Fibroblast of lung (primary cell): ENCODE results near the gene LRRC3C. TPM values are rescaled to one million over a fixed set of nuclear protein-coding genes. Genes with fewer than 3 reads are reported as not detected.

Source experiments
- DNase-seq, 2 donors: peaks; one replicate each; pipeline versions ENCODE4 v3.0.0 to v3.0.0-alpha.2; 2010; ENCODE audit warnings: low read depth in 2 of 2
- H2AFZ ChIP-seq: 2 replicates; pipeline ENCODE4 v1.5.1; 2012; ENCODE audit warnings: low read length, control low read depth, inconsistent platforms
- H3K27ac ChIP-seq: 2 replicates; pipeline ENCODE4 v1.5.1; 2011; ENCODE audit warnings: low read length, control low read depth; ENCODE audit not compliant: insufficient read depth
- H3K27me3 ChIP-seq: 2 replicates; pipeline ENCODE4 v1.5.1; 2011; ENCODE audit warnings: mild to moderate bottlenecking, low read length; ENCODE audit not compliant: control insufficient read depth, insufficient read depth
- H3K36me3 ChIP-seq: 2 replicates; pipeline ENCODE4 v1.5.1; 2011; ENCODE audit warnings: low read length; ENCODE audit not compliant: control insufficient read depth, insufficient read depth
- H3K4me1 ChIP-seq: 2 replicates; pipeline ENCODE4 v1.5.1; 2011; ENCODE audit warnings: low read length; ENCODE audit not compliant: control insufficient read depth, insufficient read depth; ENCODE audit errors: extremely low read depth
- H3K4me2 ChIP-seq: 2 replicates; pipeline ENCODE4 v1.5.1; 2011; ENCODE audit warnings: low read length, control low read depth; ENCODE audit not compliant: insufficient read depth; ENCODE audit errors: extremely low read depth
- H3K4me3 ChIP-seq, 4 experiments: fragments of 200-600 bp in 1 of 4; sonication (generic) in 1 of 4; replicated peaks in 1 of 4; 2 replicates each; pipeline ENCODE4 v1.5.1; 2011 to 2016; ENCODE audit warnings: low read length in 4 of 4, low read depth in 3 of 4, mild to moderate bottlenecking in 3 of 4, control low read depth in 2 of 4, inconsistent platforms in 1 of 4, mixed read lengths in 1 of 4; ENCODE audit not compliant: insufficient read depth in 1 of 4; ENCODE audit errors: control extremely low read depth in 1 of 4
- H3K79me2 ChIP-seq: 2 replicates; pipeline ENCODE4 v1.5.1; 2012; ENCODE audit warnings: mild to moderate bottlenecking, low read length, inconsistent platforms; ENCODE audit not compliant: control insufficient read depth, insufficient read depth
- H3K9ac ChIP-seq: 2 replicates; pipeline ENCODE4 v1.5.1; 2011; ENCODE audit warnings: mild to moderate bottlenecking, low read length, control low read depth; ENCODE audit not compliant: insufficient read depth
- H3K9me3 ChIP-seq: 2 replicates; pipeline ENCODE4 v1.5.1; 2012; ENCODE audit warnings: low read depth, low read length; ENCODE audit not compliant: control insufficient read depth, insufficient read depth
- H4K20me1 ChIP-seq: 2 replicates; pipeline ENCODE4 v1.5.1; 2011; ENCODE audit warnings: low read length; ENCODE audit not compliant: control insufficient read depth, insufficient read depth; ENCODE audit errors: extremely low read depth
- EZH2 ChIP-seq: IDR thresholded peaks from 2 replicates; pipeline ENCODE4 v1.5.1; 2012; ENCODE audit warnings: low read length, control low read depth, mild to moderate bottlenecking; ENCODE audit errors: missing control alignments
- polyA plus RNA-seq, 2 donors: library from polyadenylated mRNA; depleted of rRNA in 1 of 2; stranded (reverse) in 1 of 2; unstranded in 1 of 2; fragments of >200 nt; gene quantifications; 2 replicates each; pipeline ENCODE4 v1.2.1, GENCODE V29; 2011 to 2012; ENCODE audit warnings: missing spikeins in 1 of 2
- total RNA-seq: library from RNA; depleted of rRNA; stranded (reverse); fragments of >200 nt; gene quantifications from 2 replicates; pipeline ENCODE4 v1.2.1, GENCODE V29; 2014
- TF ChIP-seq, protein P1 (sequence below), 2 donors: IDR thresholded peaks in 1 of 2; conservative IDR thresholded peaks in 1 of 2; 1 replicate in 1 of 2; 2 replicates in 1 of 2; pipeline ENCODE4 v1.5.1; 2011 to 2012; ENCODE audit warnings: low read length in 2 of 2, control low read depth in 1 of 2, inconsistent platforms in 1 of 2, low read depth in 1 of 2, mild to moderate bottlenecking in 1 of 2

The LRRC3C gene
- total and polyA plus RNA-seq, 2 donors (not counting 1 experiment from before 2014, with no cell fraction given): not detected

DNA sequence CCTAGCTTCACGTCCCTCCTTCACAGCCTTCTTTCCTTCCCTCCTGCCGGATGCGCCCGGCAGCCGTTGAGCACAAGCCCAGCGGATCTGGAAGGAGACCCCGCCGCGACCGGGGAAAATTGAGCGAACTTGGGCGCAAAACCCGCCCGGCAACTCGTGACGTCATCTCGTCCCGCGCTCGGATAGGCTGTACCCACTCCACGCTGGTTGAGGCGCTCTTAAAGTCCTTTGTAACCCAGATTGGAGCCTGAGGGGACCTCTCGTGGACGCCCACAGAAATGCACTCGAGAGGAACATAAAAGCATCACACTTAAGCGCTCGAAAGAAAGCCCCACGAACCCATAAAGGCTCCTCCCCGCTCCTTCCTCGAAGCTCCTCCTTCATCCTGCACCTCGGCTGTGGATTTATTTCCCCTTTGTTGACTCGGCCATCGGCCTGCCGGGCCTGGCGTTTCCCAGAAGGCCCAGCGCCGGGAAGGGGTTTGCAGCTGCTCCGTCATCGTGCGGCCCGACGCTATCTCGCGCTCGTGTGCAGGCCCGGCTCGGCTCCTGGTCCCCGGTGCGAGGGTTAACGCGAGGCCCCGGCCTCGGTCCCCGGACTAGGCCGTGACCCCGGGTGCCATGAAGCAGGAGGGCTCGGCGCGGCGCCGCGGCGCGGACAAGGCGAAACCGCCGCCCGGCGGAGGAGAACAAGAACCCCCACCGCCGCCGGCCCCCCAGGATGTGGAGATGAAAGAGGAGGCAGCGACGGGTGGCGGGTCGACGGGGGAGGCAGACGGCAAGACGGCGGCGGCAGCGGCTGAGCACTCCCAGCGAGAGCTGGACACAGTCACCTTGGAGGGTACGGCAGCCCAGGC, 53.0 kb downstream of the LRRC3C start, which contains the start of gene PSMD3:
TSS of gene PSMD3 (plus strand) at position 457 of the 856 bp plus-strand sequence. CDS start at position 621, 164 bp downstream.
- H3K27me3 ChIP-seq: no peaks in the 10 kb centered on the region
- no peaks in the 10 kb centered on the region for H3K9me3 ChIP-seq
- peak within 1 kb of the TSS; percentile 85 to 94 (median 86) for H3K4me3 ChIP-seq
- peak within 1 kb of the TSS; percentile 93 for H3K27ac ChIP-seq
- peaks cover 10% of the 10 kb centered on the region for H3K4me1 ChIP-seq
- H2AFZ ChIP-seq: peak within 1 kb of the TSS; percentile 89
- peak; percentile 99 to 100 for DNase-seq
- H4K20me1 ChIP-seq: no peaks in the 10 kb centered on the region
- peak within 1 kb of the TSS; percentile 92 for H3K4me2 ChIP-seq
- peak within 1 kb of the TSS; percentile 97 for H3K9ac ChIP-seq
- TF ChIP-seq EZH2: no peak
- TF ChIP-seq, protein P1, sequence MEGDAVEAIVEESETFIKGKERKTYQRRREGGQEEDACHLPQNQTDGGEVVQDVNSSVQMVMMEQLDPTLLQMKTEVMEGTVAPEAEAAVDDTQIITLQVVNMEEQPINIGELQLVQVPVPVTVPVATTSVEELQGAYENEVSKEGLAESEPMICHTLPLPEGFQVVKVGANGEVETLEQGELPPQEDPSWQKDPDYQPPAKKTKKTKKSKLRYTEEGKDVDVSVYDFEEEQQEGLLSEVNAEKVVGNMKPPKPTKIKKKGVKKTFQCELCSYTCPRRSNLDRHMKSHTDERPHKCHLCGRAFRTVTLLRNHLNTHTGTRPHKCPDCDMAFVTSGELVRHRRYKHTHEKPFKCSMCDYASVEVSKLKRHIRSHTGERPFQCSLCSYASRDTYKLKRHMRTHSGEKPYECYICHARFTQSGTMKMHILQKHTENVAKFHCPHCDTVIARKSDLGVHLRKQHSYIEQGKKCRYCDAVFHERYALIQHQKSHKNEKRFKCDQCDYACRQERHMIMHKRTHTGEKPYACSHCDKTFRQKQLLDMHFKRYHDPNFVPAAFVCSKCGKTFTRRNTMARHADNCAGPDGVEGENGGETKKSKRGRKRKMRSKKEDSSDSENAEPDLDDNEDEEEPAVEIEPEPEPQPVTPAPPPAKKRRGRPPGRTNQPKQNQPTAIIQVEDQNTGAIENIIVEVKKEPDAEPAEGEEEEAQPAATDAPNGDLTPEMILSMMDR (conservative IDR thresholded peaks at IDR 0.05 in 1 of 2, IDR thresholded peaks at IDR 0.05 in 1 of 2; ENCODE audit: low read depth in 1 of 2, low read length in 2 of 2): peak; percentile 74 to 77
- H3K79me2 ChIP-seq: peaks cover 31% of the 10 kb centered on the region
- peaks cover 13% of the 10 kb centered on the region for H3K36me3 ChIP-seq

DNA sequence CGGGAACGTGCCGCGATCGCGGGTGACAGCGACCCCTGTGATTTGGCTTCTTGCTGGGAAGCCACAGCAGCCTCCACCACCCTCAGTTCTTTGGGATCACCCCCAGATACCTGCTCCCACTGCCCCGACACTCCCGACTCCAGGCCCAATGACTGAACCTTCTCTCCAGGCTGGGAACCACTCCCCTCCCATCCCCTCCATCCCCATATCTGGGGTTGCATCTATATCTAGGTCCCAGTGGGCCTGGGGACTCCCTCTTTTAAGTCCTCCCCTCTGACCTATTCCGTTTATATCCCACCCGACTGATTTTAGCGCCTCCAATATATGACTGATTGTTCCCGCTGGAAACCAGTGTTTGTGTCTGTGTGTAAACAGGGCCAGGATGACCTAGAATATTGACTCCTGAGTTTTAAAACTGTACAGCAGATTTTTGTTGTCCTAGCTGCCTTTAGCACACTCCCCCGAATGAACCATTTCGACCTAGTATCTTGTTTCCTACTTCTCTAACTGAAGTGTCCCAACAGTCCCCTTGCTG, 53.7 kb downstream of the LRRC3C start:
- peak in 1 of 2 donors; percentile 2 for DNase-seq
- peaks cover 13% of the 10 kb centered on the region for H3K36me3 ChIP-seq
- no peaks in the 10 kb centered on the region for H3K9me3 ChIP-seq
- H3K27ac ChIP-seq: peak overlapping the region; percentile 93
- H3K4me2 ChIP-seq: peak overlapping the region; percentile 86
- peaks cover 31% of the 10 kb centered on the region for H3K79me2 ChIP-seq
- H3K9ac ChIP-seq: peak overlapping the region; percentile 97
- H4K20me1 ChIP-seq: no peaks in the 10 kb centered on the region
- peak overlapping the region; percentile 85 to 94 (median 86) for H3K4me3 ChIP-seq
- peak overlapping the region; percentile 39 for H2AFZ ChIP-seq
- TF ChIP-seq, protein P1 (conservative IDR thresholded peaks at IDR 0.05 in 1 of 2, IDR thresholded peaks at IDR 0.05 in 1 of 2; ENCODE audit: low read depth in 1 of 2, low read length in 2 of 2): peak in 1 of 2 donors; percentile 4
- TF ChIP-seq EZH2: no peak
- peaks cover 10% of the 10 kb centered on the region for H3K4me1 ChIP-seq
- H3K27me3 ChIP-seq: no peaks in the 10 kb centered on the region

DNA sequence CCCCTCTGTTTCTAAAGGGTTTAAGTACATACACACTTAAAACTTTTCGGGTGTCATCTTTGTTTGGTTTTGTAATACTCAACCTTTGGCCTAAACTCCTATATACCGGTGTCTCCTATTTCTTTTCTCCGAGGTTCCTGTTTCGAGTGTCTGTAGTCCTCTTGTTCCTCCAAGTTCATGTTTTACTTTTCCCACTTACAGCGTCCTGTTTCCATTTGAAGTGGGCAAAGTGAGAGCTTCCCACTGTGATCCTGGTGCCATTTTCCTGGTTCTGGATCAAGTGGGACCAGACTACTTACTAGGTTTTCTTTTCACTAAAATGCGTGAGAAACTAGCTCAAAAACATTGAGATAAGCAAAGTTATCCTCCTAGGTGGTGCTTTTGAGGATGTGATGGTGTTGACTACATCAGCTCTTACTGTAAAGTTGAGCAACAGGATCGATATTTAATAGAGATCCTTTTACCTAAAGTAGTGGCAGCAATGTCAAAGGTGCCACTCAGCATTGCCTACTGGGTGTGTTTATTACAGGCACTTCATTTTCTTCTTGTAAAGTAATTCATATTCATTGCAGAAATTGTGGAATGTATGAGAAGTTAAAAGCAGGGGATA, 54.3 kb downstream of the LRRC3C start:
- no peaks in the 10 kb centered on the region for H4K20me1 ChIP-seq
- peaks cover 10% of the 10 kb centered on the region for H3K4me1 ChIP-seq
- H3K27ac ChIP-seq: peak overlapping the region; percentile 93
- H3K27me3 ChIP-seq: no peaks in the 10 kb centered on the region
- DNase-seq: no peak
- peak overlapping the region; percentile 97 for H3K9ac ChIP-seq
- peaks cover 31% of the 10 kb centered on the region for H3K79me2 ChIP-seq
- no peak overlapping the region for H2AFZ ChIP-seq
- H3K9me3 ChIP-seq: no peaks in the 10 kb centered on the region
- H3K4me3 ChIP-seq: peak overlapping the region; percentile 85 to 94 (median 86)
- peaks cover 17% of the 10 kb centered on the region for H3K36me3 ChIP-seq
- peak overlapping the region; percentile 86 for H3K4me2 ChIP-seq
- TF ChIP-seq, protein P1 (conservative IDR thresholded peaks at IDR 0.05 in 1 of 2, IDR thresholded peaks at IDR 0.05 in 1 of 2; ENCODE audit: low read depth in 1 of 2, low read length in 2 of 2): no peak
- no peak for TF ChIP-seq EZH2
